Activated T-cell treated with anti-CD3 and anti-CD28 coated beads for 48 hours (primary cell): ENCODE results near the gene C4orf54.

Source experiments
- DNase-seq: peaks from one replicate; pipeline ENCODE4 v3.0.0-alpha.2; 2020; ENCODE audit warnings: low read depth

Gene C4orf54

DNA sequence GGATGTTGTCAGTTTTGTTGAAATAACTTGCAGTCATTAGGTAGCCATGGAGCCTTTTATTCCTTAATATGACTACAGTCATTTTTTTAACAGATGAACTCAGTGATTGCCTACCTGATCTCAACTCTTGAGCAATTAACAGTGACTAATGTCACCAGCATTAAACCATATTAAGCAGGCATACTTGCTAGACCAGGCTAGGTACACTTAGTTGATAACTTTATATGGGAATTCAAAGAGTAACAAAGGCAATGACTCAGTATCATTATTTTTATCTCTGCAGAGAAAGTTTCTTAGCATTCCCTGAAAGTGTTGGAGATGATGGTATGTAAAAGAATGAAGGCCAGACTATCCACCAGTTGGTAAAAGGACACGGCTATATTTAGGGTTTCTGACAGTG is at the start of gene C4orf54:
TSS of gene C4orf54 (minus strand) at position 31 of the 400 bp plus-strand sequence. CDS start 3,180 bp downstream, outside the sequence.
- DNase-seq: no peak

DNA sequence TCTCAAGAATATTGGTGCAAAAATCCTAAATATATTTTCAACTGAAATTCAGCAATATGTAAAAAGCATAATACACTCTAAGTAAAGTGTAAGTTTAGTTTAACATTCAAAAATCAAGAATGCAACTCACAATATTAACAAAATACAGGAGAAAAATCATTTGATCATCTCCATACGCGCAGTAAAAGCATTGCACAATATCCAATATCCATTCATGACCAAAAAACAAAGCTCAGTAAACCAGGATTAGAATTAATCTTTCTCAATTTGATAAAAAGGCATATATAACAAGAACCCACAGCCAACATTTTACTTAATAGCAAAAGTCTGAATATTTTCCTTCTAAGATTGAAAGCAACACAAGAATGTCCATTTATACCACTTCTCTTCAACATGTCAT is 48.3 kb upstream of the C4orf54 start:
- no peak for DNase-seq

DNA sequence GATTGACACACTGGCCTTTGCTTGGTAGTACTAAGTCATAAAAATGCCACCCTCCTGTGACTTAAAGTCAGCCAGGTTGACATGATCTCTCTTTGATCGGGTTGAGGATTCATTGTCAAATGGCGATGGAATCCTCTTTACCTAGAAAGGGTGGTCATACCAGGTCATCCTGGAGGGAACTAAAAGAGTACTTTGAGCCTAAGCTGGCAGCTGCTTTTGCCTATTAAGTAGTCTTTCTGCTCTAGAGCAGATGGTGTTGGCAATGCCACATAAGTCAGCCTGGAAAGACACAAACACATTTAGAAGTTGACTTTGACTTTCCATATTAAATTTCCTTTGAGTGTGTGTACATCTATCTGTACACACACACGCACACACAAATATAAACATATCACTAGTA is 39.2 kb upstream of the C4orf54 start:
- no peak for DNase-seq

DNA sequence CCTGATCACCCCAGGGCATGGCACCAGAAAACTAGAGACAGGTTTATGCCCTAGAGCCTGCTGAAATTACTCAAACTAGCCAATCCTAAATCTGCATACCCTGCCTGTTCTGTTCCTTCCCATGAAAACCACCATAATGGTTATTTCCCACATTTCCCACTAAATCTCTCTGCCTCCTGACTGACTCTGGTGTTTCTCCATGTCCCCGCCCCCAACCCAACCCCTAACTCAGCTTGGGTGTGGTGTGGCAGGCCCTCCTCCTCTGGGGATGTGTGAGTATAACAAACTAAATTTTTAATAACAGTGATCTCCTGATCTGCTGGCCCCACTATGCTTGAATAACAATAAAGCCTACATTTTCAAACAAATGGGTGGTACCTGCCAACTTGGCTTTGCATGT is 35.5 kb upstream of the C4orf54 start:
- no peak for DNase-seq

DNA sequence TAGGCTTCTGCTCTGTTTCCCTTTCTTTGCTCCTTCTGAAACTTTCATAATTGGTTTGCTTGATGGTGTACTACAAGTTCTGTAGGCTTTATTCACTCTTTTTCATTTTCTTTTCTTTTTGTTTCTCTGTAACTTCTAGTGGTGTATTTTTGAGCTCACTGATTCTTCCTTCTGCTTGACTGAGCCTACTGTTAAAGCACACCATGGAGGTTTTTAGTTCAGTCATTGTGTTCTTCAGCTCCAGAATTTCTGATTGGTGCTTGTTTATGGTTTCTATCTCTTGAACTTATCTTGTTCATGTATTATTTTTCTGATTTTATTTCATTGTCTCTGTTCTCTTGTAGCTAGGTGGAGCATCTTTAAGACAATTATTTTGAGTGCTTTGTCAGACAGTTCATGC is 33.4 kb upstream of the C4orf54 start:
- no peak for DNase-seq

DNA sequence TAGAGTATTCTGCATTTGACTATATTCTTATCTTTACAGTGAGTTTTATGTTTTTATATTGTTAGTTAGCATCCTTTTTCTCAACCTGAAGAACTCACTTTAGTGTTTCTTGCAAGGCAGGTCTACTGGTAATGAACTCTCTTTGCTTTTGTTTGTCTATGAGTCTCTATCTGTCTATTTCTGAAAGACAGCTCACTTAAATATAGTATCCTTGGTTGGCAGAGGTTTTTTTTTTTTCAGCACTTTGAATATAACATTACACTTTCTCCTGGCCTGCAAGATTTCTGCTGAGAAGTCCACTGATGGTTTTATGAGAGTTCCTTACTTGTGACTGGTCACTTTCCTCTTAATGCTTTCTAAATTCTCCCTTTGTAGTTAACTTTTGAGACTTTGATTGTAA is 32.8 kb upstream of the C4orf54 start:
- no peak for DNase-seq

DNA sequence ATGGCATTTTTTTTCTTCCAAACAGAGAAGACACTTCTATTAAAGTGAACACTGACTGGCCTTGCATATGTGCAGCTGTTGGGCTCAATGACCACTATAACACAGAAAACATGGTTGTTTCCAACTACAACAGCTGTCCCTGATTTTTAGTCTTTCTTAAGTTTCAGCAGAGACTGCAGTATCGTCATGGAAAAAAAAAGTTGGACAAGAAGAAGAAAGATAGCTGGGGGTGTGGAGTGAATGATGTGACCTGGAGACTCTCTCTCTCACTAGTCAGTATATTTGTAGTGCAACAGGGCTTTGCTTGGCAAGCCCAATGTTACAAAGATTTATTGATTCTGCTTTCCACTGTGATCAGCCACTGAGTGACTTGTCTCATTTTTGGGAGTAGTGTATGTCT is 29.5 kb upstream of the C4orf54 start:
- no peak for DNase-seq

DNA sequence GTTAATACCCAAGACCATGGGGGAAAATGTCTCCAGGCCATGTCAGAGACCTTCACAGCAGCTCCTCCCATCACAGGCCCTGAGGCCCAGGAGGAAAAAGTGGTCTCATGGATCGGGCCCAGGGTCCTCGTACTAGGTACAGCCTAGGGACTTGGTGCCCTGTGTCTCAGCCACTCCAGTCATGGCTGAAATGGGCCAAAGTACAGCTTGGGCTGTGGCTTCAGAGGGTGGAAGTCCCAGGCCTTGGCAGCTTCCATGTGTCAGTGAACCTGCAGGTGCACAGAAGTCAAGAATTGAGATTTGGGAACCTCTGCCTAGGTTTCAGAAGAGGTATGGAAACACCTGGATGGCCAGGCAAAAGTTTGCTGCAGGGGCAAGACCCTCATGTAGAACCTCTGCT is 27.6 kb upstream of the C4orf54 start:
- DNase-seq: no peak

DNA sequence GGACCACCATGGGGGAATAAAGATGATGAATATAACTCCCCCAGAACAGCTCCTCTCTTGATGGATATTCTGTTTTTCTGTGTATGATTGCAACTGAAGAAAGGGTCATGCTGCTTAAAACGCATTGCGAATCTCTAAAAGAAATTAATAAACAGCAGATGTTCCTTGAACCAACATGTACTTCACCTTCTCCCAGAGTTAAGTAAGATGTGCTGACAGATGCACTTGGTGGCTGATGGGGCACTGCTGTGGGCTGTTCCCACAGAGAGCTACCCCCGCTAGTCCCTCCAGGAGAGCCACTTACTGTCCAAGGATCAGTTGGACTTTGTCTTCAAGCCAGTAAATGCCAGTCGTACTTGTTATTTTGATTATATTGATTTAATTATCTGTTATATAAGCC is 26.3 kb upstream of the C4orf54 start:
- no peak for DNase-seq

DNA sequence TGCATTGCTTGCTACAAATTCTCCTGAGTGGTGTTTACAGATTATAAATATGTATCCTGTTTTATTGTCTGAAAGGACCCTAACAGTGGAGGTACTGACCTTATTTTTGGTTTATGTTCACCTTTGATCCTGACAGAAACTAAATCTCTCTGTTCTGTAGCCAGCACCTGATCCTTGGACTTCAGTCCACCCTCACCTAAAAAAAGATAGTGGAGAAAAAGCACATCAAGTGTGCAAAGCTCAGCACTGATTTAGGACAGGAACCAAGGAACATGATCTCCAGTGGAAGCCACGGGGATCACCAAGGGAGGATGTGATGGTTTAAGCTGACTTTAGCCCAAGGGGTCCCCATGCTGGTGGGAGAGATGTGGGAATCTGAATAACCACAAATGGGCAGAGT is 22.3 kb upstream of the C4orf54 start:
- no peak for DNase-seq

DNA sequence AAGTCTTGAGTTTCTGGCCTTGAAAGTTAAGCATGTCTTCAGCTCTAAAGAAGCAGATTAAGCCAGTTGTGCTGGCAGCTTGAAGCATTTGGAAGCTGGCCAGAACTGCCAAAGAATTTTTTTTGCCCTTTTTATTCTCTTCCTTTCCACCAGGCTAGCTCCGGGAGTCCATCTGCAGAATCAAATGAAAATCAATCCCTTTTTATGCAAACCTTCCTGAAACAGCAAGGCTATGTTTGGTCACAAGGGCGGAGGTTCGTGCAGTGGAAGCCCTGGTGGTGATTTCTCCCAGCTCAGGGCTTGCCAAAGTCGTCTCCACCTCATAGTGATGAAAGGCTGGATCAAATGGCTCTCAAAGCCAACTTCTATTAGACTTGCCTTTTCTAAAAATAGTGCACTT is 21.6 kb upstream of the C4orf54 start:
- DNase-seq: no peak

DNA sequence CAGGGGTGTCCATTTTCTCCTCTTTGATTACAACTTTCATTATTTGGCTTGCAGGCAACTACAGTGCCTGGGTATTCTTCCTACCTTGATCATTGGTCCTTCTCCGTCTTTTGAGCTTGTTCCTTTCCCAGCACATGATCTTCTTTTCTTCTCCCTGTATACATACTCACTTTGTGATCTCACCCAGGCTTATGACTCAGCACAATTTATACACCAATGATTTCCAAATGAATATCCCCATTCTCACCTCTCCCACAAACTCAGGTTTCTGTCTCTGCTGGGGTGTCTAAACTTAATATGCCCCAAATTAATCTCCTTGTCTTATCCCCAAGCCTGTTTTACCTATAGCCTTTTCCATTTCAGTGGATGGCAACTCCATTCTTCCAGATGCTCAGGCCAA is 19.5 kb upstream of the C4orf54 start:
- no peak for DNase-seq

DNA sequence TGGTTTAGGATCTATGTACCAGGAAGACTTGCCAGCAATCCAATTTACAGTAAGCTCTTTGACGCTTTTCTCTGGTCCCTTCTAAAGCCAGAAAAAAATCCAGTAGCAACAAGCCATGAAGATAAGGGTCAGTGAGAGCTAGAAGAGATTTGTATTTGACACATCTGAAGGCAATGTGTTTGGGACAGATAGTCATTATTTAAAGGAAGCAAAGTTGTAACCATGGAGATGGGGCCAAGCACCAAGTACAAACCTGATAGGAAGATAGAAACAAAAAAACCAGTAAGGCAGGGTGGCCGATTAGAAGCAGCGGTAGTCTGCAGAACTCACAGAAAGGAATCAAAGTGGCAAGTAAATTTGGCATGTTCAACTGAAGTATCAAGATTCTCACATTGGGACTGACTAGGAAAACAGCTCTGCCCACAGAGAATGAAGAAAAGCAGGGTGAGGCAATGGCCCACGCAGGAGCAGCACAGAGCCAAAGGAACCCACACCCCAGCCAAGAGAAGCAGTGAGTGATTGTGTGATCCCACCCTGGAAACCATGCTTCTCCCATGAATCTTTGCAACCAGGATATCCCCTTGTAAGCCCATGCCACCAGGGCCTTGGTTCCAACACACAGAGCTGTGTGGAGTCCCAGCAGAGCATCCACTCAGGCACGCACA is 12.9 kb upstream of the C4orf54 start:
- no peak for DNase-seq

DNA sequence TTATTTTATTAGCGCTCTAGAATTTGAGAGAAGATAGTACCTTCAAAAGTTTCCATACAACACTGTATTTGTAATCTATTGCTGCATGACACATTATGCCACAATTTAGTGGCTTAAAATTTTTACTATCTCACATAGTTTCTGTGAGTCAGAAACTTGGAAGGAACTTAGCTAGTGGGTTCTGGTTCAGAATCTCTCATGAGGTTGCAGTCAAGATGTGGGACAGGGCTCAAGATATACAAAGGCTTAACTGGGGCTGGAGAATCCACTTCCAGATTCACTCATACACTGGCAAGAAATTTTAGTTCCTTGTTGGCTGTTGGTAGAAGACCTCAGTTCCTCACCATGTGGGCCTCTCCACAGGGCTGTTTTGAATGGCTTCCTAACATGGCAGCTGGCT is 11.5 kb upstream of the C4orf54 start:
- DNase-seq: no peak

DNA sequence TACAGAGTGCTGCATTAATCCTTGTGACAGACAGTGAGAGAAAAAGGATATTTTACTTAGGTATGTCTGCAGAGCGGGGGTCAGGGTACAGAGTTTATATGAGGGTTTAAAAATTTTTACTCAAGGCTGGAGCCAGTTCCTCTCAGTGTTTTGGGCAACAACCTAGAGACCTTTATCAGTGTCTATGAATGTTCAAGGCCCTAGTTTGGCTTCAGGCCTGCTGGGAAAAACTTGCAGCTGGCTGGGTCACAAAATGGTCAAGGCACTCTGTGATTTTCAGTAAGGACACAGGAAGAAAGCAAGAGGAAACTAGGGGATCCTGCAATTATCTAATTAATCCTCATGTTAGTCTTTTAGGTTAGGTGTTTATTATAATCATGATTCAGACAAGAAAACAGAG is 10.8 kb upstream of the C4orf54 start:
- DNase-seq: no peak

DNA sequence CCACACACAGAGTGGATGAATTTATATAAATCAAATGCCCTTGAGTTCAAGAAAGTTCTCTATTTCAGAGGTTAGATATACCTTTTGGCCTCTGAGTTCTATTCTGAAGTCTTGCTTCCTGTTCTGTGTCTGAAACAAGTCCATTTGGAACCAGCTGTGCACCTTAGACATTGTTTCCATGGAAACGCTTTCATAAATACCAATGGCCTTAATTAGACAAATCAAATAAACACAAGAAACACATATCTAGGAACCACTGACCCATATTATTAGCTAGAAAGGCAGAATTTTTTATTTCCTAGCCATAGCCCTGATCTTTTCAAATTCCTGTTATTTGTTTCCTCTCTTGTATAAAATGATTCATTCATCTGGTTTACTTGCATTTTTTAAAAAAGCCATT is 8.4 kb upstream of the C4orf54 start:
- no peak for DNase-seq

DNA sequence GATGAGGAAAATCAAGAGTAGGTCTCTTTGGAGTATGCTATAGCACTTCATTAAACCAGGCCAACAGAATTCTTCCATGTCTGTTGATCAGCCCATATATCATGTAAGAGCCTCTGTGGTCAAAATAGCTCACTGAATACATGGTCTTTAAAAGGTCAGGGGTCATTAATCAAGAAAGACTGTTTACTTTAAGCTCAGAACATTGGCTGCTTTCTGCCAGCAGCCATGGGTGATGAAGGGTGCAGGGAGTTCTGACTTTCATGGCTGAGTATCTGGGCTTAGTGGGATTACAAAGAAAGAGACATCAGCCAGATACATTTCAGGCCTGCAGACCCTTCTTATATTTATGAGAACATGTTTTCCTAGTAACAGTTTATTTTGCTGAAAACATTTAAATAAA is 7.1 kb upstream of the C4orf54 start:
- no peak for DNase-seq

DNA sequence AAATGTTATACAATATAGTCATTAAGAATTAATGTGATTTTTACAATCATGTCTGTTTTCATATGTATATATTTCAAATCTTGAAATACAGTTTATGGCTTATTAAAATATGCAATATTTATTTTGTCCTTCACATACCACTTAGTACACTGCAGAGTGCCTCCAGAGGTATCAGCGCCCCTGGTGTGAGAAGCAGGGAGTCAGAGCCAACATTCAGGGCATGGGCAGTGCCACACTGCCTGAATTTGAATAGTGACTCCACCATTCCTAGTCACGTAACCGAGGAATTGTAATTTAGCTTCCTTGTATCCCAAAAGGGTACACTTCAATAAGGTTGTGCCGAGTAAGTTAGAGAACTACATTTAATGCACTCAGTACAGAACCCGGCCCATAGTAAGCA is 4.3 kb upstream of the C4orf54 start:
- no peak for DNase-seq

DNA sequence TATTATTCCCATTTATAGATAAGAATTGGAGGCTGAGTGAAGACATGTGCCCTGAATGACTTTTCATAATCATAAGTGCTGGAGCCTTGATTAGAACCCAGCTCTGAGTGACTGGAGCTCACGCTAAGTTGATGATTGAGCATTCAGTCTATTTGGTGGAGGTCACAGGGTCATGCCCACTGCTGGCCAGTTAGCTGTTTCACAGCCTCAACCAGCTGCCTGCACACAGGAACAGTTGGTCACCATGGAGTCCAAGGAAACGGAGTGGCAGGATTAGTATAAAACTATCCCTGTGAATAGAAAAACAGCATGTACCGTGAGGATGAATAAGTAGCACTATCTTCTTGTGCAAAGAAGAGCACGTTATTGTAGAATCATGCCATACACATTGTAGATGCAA is 1.0 kb upstream of the C4orf54 start:
- DNase-seq: no peak

DNA sequence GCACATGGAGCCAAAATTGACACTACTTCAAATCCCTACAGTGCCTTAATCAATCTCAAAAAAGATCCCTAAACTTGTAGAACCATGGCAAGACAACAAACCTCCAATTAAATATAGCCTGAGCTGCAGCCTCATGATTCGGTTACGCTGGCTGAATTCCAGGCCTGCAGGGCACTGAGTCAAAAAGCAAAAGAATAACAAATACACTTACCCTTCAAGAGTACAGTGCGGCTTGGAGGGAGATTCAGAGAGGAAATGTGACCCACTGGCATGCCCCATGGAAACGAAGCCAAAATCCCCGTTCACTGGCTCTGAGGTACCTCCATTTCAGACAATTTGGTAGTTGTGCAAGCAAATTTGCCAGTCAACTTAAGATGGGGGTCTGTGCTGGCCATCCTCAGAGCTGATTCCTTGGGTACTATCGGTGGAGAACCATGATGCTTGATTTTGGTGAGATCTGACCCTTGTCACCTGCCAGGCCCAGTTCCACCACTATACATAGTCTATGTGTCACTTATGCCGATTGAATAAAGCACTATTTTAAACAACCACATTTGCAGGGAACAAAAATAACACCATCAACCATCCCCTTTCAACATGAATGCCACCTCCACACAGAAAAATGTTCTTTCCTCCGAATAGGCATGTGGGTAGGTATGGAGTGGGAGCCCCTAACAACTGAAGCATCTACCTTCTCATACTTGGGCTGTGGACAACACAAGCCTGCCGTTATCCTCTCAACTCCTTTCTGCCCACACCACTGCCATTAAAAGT is 2.1 kb downstream of the C4orf54 start:
- no peak for DNase-seq

DNA sequence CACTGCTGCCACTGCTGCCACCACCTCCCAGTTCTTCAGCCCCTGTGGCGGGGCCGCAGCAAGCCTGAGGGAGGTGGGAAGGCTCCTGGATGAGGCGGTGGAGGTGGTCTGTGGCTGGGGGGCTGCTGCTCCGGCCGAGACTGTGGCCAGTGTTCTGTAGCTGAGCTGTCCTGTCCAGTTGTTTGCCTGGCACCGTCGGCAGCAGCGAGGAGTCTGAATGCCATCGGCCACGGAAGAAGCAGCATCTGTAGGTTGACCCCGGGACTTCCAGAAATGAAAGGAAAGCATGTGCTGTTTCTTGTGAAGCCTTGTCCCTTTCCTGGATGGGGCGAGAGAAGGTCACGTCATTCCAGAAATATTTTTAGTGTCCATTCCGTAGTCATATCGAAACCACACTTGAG is 3.3 kb downstream of the C4orf54 start:
- no peak for DNase-seq

DNA sequence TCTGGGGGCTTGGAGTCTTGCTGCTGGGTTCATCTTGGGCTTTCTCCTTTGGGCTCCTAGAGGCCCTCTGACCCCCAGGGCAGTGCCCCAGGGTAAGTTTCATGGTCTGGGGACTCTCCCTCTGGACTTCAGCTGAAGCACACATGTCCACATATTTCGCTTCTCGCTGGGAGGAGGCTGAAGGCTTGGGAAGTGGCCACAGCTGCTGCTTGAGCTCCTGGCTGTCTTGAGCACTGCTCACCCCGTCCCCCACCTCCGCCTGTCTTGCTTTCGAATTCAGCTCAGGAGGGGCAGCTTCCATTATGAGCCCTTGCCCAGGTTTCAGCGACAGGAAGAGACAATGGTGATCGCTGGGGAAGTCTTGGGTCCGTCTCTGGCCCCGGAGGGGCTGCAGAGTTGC is 3.7 kb downstream of the C4orf54 start:
- no peak for DNase-seq

DNA sequence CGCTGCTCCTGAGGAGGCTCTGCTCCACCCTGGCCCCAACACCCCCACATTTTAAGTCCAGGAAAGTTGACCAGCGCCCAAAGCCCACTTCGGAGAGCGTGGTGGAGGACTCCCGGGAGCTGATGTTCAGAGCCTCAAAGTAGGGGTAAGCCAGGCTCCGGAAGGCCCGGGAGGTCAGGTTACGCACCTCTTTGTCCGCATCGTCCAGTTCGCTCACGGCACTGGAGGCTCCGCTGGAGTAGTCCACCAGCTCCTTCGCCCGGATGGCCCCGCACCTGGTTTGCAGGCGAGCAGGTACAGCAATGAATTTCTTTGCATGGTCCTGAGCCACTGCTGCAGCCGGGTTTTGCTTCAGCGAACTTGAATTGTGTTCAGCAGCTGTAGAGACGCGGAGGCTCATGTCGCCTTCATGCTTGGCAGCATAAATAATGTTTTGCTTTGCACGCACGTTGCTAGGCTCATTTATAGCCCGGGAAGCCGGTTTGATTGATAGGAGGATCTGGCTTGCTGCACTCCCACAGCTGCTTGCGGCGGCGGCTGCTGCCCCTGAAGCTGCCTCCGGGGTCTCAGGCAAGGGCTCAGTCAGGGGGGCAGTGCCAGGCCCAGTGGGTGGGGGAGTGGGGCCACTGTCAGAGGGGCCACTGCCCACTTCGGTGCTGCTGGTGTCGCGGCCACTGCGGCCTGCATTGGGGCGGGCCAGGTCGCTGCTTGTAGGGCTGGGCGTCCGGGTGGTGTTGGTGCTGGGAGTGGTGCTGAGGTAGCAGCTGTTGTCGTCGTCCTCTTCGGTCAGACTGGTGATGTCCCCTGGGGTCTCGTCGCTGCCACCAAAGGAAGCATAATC is 4.8 kb downstream of the C4orf54 start:
- no peak for DNase-seq
